NCI-H1092 (cell line): ENCODE data around the gene SPNS1.
"Not testable (repeated sequence)": the region's sequence is repeated elsewhere in the genome, so short reads cannot be mapped to it uniquely, and the experiment has no call there.

Experiments used
- DNase-seq: peaks from one replicate; lab custom pipeline; 2025; lab: John Stamatoyannopoulos, UW

SPNS1 gene

DNA sequence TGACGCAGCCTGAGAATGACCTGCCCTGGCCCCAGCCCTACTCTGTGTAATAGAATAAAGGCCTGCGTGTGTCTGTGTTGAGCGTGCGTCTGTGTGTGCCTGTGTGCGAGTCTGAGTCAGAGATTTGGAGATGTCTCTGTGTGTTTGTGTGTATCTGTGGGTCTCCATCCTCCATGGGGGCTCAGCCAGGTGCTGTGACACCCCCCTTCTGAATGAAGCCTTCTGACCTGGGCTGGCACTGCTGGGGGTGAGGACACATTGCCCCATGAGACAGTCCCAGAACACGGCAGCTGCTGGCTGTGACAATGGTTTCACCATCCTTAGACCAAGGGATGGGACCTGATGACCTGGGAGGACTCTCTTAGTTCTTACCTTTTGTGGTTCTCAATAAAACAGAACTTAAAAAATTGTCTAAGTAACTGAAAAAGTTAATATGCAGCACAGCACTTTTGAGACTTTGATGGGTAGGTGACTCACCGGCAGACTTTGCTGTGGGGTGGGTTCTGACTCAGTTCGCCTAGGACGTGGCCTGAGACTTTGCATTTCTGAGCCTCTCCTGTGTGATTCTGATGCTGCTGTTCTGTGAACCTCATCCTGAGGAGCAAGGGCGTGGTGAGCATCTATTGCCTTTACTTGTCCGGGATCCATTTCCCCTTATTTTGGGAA, 15.9 kb downstream of the SPNS1 start:
- no peak for DNase-seq

DNA sequence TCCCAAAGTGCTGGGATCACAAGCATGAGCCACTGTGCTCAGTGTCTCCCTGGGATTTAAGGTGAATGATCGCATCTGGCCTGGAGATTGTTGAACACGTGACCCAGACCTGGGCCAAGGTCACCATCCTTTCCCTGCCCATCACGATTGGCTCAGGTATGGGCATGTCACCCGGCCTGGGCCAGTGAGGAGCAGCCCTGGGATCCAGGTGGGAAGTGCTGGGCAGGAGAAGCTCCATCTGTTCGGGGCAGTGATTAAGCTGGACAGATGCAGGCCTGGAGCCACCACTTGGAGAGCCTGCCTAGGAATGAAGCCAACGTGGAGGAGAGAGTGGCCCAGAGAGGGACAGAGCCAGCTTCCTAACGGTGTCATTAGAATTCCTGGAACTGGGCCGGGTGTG, 17.1 kb downstream of the SPNS1 start:
- DNase-seq, result no peak

DNA sequence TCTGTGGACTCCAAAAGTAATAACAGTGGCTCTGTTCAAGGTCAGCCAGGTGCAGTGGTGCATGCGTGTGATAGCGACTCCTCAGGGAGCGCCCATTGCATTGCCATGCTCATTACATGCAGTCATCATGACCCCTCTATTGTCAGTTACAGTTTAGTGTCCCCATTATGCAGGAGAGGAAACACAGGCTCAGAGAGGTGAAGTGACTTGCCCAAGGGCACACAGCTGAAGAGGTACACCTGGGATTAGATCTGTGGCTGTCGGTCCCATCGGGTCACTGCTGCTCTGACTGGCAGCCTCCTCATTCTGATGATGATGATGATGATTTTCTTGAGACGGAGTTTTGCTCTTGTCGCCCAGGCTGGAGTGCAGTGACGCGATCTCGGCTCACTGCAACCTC, 17.9 kb downstream of the SPNS1 start:
- DNase-seq, result no peak

DNA sequence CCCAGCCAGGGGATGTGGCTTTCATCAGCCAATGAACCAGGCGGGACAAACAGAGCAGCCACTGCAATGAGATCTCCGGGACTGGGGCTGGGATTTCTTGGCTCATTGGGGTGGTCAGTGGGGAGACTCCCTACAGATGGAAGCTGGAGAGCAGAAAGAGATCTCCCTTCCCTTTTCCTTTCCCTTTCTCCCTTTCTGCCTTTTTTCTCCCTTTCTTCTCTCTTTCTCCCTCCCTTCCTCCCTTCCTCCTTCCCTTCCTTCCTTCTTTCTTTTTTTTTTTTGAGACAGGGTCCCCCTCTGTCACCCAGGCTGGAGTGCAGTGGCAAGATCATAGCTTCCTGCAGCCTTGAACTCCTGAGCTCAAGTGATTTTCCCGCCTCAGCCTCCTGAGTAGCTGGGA, 24.3 kb downstream of the SPNS1 start:
- DNase-seq, result no peak

DNA sequence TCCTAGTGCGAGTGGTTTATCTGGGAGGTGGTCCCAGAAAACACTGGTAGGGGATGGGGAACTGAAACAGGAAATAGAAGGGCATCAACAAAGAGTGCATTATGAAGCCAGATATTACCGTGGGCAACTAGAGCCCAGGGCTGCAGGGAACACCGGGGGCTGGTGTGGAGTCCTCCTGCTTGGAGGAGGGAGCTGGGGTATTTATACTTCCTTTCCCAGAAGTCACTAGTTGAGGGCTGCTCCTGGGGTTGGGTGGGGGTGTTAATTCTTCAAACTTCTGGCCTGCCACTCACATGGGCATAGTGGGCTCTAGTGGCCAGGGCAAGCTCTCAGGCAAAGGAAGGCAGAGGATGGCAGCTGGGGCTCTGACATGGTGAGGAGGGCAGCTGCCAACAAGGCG, 25.0 kb downstream of the SPNS1 start:
- no peak for DNase-seq

DNA sequence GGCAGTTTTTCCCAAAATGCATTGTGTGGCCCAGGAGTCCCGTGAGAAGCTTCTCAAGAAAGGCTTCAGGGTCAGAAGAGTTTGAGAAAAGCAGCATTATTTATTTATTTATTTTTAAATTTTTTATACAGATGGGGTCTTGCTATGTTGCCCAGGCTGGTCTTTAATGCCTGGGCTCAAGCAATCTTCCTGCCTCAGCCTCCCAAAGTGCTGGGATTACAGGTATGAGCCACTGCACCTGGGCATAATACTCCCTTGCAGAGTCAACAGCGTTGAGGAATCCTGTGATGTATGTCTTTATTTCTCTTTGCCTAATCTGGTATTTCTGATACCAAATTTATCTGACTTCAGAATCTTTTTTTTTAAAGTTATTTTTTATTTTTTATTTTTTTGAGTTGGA, 25.4 kb downstream of the SPNS1 start:
- no peak for DNase-seq

DNA sequence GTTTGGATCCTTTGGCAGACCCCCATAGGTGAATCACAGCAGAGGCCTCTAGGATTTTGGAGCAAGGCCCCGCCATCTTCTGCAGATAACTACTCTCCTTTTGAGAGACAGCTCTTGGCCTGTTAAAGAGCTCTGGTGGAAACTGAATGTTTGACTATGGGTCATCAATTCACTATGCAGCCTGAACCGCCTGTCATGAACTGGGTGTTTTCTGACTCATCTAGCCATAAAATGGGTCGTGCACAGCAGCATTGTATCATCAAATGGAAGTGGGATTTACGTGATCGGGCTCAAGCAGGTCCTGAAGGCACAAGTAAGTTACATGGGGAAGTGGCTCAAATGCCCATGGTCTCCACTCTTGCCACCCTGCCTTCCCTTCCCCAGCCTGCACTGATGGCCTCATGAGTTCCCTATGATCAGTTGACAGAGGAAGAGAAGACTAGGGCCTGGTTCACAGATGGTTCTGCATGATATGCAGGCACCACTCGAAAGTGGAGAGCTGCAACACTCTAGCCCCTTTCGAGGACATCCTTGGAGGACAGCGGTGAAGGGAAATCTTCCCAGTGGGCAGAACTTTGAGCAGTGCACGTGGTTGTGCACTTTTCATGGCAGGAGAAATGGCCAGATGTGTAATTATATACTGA, 30.0 kb downstream of the SPNS1 start:
- not testable (repeated sequence) for DNase-seq

DNA sequence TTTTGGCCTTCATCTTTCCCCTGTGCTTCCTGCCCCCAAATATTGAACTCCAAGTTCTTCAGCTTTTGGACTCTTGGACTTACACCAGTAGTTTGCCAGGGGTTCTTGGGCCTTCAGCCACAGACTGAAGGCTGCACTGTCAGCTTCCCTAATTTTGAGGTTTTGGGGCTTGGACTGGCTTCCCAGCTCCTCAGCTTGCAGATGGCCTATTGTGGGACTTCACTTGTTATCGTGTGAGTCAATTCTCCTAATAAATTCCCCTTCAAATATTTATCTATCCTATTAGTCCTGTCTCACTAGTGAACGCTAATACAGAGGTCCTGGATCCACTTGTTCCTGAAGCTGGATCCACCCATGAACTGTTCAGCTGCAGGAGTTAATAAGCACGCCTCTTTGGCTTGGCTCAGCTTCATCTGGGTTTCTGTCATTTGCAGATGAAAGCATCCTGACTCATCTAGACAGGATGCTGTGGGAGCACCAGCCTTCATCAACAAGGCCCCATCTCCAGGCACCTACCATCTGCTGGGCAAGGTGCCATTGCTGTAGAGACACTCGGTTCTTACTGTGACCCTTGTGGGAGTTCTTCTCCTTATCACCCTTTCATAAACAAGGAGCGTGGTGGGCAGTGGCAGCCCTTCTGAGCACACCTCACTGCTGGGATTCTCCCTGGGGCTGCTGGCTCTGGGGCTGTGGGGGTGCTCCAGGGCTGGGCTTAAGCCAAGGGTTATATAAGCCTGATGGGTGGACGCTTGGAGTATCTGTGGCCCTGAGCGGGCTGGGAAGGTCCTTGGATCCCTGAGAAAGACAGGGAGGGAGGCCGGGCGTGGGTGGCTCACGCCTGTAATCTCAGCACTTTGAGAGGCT, 33.4 kb downstream of the SPNS1 start:
- DNase-seq, result no peak

DNA sequence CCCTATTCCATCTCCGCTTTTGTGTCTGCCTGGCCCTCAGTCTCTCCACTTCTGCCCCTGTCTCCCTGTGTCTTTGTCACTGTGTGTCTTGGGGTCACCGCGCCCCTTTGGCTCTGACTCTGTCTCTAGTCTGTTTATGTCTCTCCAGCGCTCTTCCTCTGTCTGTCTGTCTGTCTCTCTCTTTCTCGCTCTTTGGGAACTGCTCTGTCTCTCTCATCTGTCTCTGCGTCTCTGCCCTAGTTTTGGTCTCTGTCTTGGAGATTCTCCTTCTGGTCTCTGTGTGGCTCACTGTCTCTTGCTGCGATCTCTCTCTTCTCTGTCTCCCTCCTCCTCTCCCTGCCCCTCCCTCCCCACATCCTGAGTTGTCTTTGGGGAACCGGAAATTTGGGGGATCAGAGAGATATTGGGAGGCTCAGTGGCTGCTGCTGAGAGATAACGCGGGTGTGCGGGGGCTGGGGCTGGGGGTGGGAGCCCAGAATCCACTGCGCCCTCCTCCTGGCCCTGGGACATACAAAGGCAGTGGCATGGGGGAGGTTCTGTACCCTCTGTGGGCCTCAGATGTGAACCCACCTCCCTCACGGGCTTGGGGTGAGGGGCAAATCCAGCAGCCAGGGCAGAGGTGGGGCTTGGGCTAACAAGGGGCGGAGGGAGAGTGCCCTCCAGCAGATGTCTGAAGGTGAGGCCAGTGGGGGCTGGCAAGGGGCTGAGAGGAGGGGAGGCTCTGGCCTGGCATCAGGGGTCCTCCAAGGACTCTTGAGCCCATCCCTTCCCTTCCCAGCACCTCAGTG, 34.7 kb downstream of the SPNS1 start:
- DNase-seq, result no peak

DNA sequence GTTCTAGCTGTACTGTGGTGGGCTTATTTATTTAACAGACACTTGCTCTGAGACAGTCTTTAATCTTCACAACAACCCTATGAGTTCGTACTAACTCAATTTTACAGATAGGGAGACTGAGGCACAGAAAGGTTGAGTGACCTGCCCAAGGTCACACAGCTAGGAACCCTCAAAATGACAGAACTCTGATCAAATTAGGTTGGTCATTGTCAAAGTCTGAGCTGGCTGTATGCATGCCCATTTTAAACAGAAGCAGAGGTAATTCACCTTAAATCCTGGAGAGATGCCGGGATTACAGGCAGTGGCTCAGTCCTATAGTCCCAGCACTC, 35.2 kb downstream of the SPNS1 start:
- DNase-seq, result no peak

DNA sequence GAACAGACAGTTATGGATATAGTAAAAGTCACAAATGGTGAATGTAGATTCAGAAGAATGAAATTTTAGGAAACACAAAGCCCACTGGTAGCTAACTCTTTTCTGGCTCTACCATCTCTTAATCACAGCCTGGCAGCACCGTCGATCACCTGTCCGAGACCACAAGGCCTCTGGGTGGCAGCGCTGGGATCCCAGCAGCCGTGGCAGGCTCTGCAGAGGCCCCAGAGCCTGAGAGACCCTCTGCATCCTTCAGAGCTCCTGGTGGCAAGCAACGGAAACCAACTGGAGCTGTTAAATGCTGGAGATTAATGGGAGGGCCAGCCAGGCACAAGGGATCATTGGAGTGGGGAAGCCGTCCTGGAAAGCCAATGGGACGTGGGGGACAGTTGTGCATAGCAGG, 36.5 kb downstream of the SPNS1 start:
- no peak for DNase-seq

DNA sequence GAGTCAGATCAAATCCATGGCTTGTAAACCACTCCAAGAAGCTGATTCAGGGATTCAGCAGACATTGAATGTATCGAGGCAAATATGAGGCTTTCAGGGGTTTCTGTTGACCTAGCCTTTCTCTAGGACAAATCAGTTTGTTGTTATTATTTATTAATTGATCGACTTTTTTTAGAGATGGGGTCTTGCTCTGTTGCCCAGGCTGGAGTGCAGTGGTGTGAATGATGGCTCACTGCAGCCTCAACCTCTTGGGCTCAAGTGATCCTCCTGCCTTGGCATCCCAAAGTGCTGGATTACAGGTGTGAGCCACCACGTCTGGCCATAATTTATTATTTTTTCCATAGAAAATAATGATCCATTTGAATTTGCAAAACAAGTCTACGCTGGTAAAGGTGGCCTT, 37.3 kb downstream of the SPNS1 start:
- DNase-seq, result no peak

DNA sequence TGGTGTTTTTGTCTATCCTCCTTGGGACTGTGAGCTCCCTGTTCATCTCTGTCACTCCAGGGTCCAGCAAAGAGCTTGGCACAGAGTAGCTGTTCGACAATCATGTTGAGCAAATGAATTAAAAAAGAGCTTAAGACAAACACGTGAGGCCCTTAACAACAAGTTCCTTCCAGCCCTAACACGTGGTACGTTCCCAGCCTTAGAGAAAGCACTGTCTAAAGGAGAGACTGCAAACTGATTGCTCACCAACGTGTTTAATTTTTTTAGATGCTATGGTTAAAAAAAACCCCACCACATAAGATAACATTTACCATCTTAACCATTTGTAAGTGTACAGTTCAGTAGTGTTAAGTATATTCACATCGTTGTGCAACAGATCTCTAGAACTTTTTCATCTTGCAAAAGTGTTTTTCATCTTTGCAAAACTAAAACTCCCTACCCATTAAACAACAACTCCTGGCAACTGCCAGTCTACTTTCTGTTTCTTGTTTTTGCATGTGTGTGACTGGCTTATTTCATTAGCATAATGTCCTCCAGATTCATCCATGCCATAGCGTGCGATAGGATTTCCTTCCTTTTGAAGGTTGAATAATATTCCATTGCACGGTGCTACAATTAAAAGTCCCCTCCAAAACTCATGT, 38.5 kb downstream of the SPNS1 start:
- DNase-seq, result no peak

DNA sequence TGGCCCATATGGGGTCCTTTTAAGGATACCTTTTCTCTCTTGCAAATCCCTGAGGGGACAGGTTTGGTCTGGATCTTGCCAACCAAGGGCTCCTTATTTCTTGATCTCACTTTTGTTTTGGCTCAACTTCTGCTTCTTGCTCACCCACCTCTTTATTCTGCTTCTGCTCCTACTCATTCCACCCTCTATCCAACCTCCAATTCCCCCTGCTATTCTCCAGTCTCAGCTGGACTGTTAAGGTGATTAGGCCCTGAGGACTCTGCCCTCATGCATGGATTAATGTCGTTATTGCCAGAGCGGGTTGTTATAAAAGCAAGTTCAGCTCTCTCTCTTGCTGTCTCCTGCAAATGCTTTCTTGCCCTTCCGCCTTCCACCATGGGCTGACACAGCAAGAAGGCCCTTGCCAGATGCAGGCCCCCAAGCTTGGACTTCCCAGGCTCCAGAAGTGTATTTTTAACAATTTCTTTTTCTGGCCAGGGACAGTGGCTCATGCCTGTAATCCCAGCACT, 40.0 kb downstream of the SPNS1 start:
- DNase-seq, result no peak

DNA sequence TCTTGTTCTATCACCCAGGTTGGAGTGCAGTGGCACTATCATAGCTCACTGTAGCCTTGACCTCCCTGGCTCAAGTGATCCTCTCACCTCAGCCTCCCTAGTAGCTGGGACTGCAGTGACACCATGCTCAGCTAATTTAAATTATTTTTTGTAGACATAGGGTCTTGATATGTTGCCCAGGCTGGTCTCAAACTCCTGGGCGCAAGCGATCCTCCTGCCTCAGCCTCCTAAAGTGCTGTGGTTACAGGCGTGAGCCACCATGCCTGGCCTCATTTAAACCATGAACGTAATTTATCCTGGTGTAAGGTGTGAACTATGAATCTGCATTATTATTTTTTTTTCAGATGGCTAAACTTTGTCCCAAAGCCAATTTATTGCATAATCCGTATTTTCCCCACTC, 47.6 kb downstream of the SPNS1 start:
- DNase-seq, result no peak

DNA sequence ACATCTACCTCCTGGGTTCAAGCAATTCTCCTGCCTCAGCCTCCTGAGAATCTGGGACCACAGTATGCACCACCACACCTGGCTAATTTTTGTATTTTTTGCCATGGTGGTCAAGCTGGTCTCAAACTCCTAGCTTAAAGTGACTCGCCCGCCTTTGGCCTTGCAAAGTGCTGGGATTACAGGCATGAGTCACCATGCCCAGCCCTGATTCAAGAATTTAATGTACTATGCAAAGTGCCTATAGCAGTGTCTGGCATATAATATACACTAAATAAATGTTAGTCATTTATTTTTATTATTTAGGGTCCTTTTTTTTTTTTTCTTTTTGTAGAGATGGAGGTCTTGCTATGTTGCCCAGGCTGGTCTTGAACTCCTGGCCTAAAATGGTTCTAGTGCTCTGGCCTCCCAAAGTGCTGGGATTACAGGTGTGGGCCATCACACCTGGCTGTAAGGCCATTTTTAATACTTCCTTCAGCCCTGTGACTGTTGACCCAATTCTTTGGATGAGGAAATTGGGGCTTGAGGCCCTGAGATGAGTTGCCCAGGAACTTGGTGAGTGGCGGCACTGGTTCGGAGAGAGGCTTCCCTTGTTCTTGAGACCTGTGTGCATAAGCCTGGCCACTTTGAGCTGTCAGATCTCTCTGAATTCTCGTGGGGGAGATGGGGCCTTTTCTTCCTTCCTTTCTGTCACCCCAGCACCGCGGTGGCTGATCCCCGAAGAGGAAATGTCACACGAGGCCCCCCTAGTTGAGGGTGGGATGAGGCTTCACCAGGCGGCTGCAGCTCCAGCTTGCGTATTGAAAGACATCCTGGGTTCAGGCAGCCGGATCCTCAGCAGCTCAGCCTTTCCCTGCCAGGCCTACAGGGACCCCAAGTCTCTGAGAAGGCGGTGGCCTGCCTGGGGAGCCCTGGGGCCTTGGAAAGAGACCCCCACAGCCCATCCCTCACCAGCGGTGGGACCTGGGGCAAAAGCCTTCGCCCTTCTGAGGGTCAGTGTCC, 49.0 kb downstream of the SPNS1 start:
- DNase-seq, result no peak

DNA sequence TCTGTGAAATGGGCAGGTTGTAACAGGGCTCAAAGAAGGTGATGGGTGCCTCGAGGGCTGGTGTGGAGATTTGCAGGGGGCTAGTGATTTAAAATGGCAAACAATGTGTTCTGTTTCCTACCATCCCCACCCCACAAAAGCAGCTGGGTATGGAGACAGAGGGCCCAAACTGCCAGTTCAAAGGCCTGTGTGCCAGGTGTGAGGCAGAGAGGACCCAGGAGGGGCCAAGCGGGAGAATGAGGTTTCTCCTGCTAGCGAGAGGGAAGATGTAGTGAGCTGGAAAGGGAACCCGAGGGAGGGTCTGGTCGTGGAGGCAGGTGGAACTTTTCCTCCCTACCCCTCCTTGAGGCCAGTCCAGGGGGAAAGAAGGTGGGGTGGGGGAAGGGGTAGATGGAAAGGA, 49.7 kb downstream of the SPNS1 start:
- DNase-seq, result no peak

DNA sequence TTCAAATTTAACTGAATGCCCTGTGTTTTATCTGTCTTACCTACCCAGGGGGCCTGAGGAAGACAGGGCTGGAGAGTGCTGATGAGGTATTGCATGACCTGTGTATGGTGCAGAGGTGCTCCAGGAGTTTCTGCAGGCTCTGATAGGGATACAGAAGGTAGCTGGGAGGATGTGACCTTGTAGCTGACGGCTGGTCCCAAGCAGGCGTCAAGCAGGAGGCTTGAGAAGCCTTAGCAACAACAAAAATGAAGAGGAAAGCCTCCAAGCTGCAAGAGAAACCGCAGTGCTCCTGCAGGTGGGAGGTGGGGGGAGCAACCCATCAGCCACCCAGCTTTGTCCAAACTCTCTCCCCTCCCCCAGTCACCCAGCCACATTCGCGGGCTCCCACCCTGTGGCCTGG, 50.6 kb downstream of the SPNS1 start:
- DNase-seq, result no peak

DNA sequence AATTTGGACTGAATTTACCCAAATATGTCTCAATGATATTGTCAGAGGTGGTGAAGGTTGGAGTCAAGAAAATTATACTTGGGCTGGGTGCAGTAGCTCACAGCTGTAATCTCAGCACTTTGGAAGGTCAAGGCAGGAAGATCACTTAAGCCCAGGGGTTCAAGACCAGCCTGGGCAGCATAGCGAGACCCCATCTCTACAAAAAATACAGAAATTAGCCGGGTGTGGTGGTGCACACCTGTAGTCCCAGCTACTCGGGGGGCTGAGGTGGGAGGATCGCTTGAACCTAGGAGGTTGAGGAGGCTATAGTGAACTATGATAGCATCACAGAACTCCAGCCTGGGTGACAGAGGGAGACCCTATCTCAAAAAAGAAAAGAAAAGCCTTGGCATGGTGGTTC, 51.2 kb downstream of the SPNS1 start:
- DNase-seq, result no peak

DNA sequence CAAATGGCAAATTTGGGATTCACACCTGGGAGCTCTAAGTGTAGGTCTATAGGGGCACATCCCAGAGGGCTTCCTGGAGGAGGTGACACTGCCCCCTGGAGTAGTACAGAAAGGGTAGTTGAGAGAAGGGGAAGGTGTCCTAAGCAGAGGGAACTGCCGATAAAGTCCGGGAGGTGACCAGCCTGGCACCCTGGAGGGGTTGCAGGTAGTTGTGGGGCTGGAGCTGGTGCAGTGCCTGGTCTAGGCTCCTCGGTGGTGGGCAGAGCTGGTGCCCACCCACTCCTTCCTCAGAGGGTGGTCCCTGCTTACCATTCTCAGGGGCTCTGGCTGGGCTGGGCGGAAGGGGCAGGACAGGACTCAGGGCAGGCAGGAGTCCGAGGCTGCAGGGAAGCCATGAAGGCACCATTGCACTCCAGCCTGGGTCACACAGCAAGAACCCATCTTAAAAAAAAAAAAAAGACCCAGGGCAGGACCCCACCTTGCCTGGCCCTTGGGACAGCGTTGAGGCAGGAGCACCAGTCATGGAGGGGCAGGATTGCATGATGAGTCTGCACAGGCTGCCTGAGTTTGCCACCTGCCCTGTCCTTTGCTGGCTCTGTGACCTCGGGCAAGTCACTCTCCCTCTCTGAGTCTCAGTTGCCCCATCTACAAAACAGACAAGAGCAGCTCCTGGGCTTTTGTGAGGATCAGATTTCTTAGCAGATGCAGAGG, 54.0 kb downstream of the SPNS1 start:
- DNase-seq, result no peak
